GM13976 (cell line): Measurements from ENCODE around the gene TMEM233.
"Not testable (repeated sequence)": the region's sequence is repeated elsewhere in the genome, so short reads cannot be mapped to it uniquely, and the experiment has no call there.

Source experiments
- DNase-seq: peaks from one replicate; pipeline ENCODE4 v3.0.0; 2012; ENCODE audit warnings: low spot score
- CTCF ChIP-seq: IDR thresholded peaks from 2 replicates; pipeline ENCODE4 v1.5.1; 2012; ENCODE audit warnings: borderline replicate concordance, mild to moderate bottlenecking; ENCODE audit not compliant: insufficient read depth; ENCODE audit errors: extremely low read depth, missing control alignments, control extremely low read depth
- in situ Hi-C: fragments of 300-500 bp; cut with MboI; formaldehyde crosslinking; loops from one replicate; pipeline ENCODE4 v1.12.0; 2022; ENCODE audit warnings: low sequenced_read_pairs, mixed read lengths, inconsistent platforms; ENCODE audit not compliant: unreplicated experiment

The TMEM233 gene

GRCh38 chr12:119615518-119616475 lies 22.2 kb downstream of the TMEM233 start:
- no peak for DNase-seq
- in situ Hi-C loops, result no loop called here
- TF ChIP-seq CTCF, result no peak

GRCh38 chr12:119618328-119618896 lies 24.8 kb downstream of the TMEM233 start:
- in situ Hi-C loops, DNase-seq: not testable (repeated sequence)

- DNase-seq, result no peak
- TF ChIP-seq CTCF, result no peak
- in situ Hi-C loops, result no loop called here
Measured at GRCh38 chr12:119620490-119620889, 26.9 kb downstream of the TMEM233 start.

GRCh38 chr12:119621878-119622277 lies 28.3 kb downstream of the TMEM233 start:
- DNase-seq, result no peak
- no peak for TF ChIP-seq CTCF
- in situ Hi-C loops, result no loop called here

- no peak for TF ChIP-seq CTCF
- in situ Hi-C loops, result no loop called here
Measured at GRCh38 chr12:119624966-119625365, 31.4 kb downstream of the TMEM233 start.

GRCh38 chr12:119627019-119627643 lies 33.6 kb downstream of the TMEM233 start:
- in situ Hi-C loops, result no loop called here
- DNase-seq, result no peak
- TF ChIP-seq CTCF, result no peak

More at GRCh38 chr12:119624966-119625365, 31.4 kb downstream of the TMEM233 start:
- no peak for DNase-seq
